Testis (tissue), 2 donors: Measurements from ENCODE around the gene CCNF.

ENCODE experiments used
- CTCF ChIP-seq, 3 experiments: fragments of 450-650 bp in 2 of 3; fragments of 200-600 bp in 1 of 3; sonication (generic) in 1 of 3; IDR thresholded peaks; one replicate each; pipeline ENCODE4 v1.5.1; 2016 to 2019; ENCODE audit warnings: antibody characterized with exemption in 3 of 3, mild to moderate bottlenecking in 2 of 3, moderate library complexity in 1 of 3
- POLR2A ChIP-seq: fragments of 450-650 bp; IDR thresholded peaks from one replicate; pipeline ENCODE4 v1.6.1; 2017; ENCODE audit warnings: antibody characterized with exemption, mild to moderate bottlenecking, moderate library complexity

GRCh38 chr16:2471653-2472487 is 42.6 kb downstream of the CCNF start:
- TF ChIP-seq CTCF (IDR thresholded peaks at IDR 0.05) (no peak), POLR2A (no peak)
